ENCODE measurements around the gene ZNF625.

Gene ZNF625

GRCh38 chr19:12133069-12133468 lies 23.5 kb downstream of the ZNF625 start:
- H3K4me3 ChIP-seq (IDR thresholded peaks at IDR 0.05; ENCODE audit: insufficient read depth, low read depth, low read length): no peak overlapping the region
- no peaks in the 10 kb centered on the region for H3K27me3 ChIP-seq (ENCODE audit: insufficient read depth, low read depth)
- H3K4me2 ChIP-seq: no peak overlapping the region
- H2AFZ ChIP-seq (ENCODE audit: low read depth): no peak overlapping the region
- no peaks in the 10 kb centered on the region for H3K79me2 ChIP-seq (ENCODE audit: insufficient read depth, low read depth)
- no peak for TF ChIP-seq CTCF (conservative IDR thresholded peaks at IDR 0.05; ENCODE audit: low read depth, low read length)
- H4K20me1 ChIP-seq (ENCODE audit: insufficient read depth): no peaks in the 10 kb centered on the region
- H3K36me3 ChIP-seq (ENCODE audit: insufficient read depth): no peaks in the 10 kb centered on the region
- no peaks in the 10 kb centered on the region for H3K4me1 ChIP-seq (ENCODE audit: low read depth, poor library complexity, severe bottlenecking)
- no peak overlapping the region for H3K9ac ChIP-seq
- no peak overlapping the region for H3K27ac ChIP-seq

GRCh38 chr19:12126707-12127106 lies 29.8 kb downstream of the ZNF625 start:
- no peak overlapping the region for H3K4me2 ChIP-seq
- peak; percentile 36; the same call in 1 of the 2 replicates for TF ChIP-seq CTCF (conservative IDR thresholded peaks at IDR 0.05; ENCODE audit: low read depth, low read length)
- H3K9ac ChIP-seq: no peak overlapping the region
- no peaks in the 10 kb centered on the region for H3K79me2 ChIP-seq (ENCODE audit: insufficient read depth, low read depth)
- H2AFZ ChIP-seq (ENCODE audit: low read depth): no peak overlapping the region
- no peaks in the 10 kb centered on the region for H3K27me3 ChIP-seq (ENCODE audit: insufficient read depth, low read depth)
- H3K36me3 ChIP-seq (ENCODE audit: insufficient read depth): no peaks in the 10 kb centered on the region
- H4K20me1 ChIP-seq (ENCODE audit: insufficient read depth): no peaks in the 10 kb centered on the region
- no peaks in the 10 kb centered on the region for H3K4me1 ChIP-seq (ENCODE audit: low read depth, poor library complexity, severe bottlenecking)
- no peak overlapping the region for H3K27ac ChIP-seq
- H3K4me3 ChIP-seq (IDR thresholded peaks at IDR 0.05; ENCODE audit: insufficient read depth, low read depth, low read length): no peak overlapping the region

GRCh38 chr19:12117201-12117970 lies 39.1 kb downstream of the ZNF625 start:
- H3K4me3 ChIP-seq (IDR thresholded peaks at IDR 0.05; ENCODE audit: insufficient read depth, low read depth, low read length): no peak overlapping the region
- no peaks in the 10 kb centered on the region for H3K79me2 ChIP-seq (ENCODE audit: insufficient read depth, low read depth)
- H3K36me3 ChIP-seq (ENCODE audit: insufficient read depth): no peaks in the 10 kb centered on the region
- H3K4me1 ChIP-seq (ENCODE audit: low read depth, poor library complexity, severe bottlenecking): no peaks in the 10 kb centered on the region
- no peak for TF ChIP-seq CTCF (conservative IDR thresholded peaks at IDR 0.05; ENCODE audit: low read depth, low read length)
- no peak overlapping the region for H3K27ac ChIP-seq
- H3K27me3 ChIP-seq (ENCODE audit: insufficient read depth, low read depth): no peaks in the 10 kb centered on the region
- no peaks in the 10 kb centered on the region for H4K20me1 ChIP-seq (ENCODE audit: insufficient read depth)
- H3K9ac ChIP-seq: no peak overlapping the region
- H3K4me2 ChIP-seq: no peak overlapping the region
- H2AFZ ChIP-seq (ENCODE audit: low read depth): no peak overlapping the region

- Histone ChIP-seq H3K4me2 (no peak overlapping the region), H3K4me1 (ENCODE audit: low read depth, poor library complexity, severe bottlenecking) (no peaks in the 10 kb centered on the region), H4K20me1 (ENCODE audit: insufficient read depth) (no peaks in the 10 kb centered on the region), H3K27me3 (ENCODE audit: insufficient read depth, low read depth) (no peaks in the 10 kb centered on the region), H3K9ac (no peak overlapping the region), H3K4me3 (IDR thresholded peaks at IDR 0.05; ENCODE audit: insufficient read depth, low read depth, low read length) (no peak overlapping the region), H3K36me3 (ENCODE audit: insufficient read depth) (no peaks in the 10 kb centered on the region), H3K79me2 (ENCODE audit: insufficient read depth, low read depth) (no peaks in the 10 kb centered on the region), H2AFZ (ENCODE audit: low read depth) (no peak overlapping the region), H3K27ac (no peak overlapping the region)
- TF ChIP-seq CTCF (conservative IDR thresholded peaks at IDR 0.05; ENCODE audit: low read depth, low read length): no peak
Observed at GRCh38 chr19:12113121-12113520, 43.4 kb downstream of the ZNF625 start.
